ENCODE data around the gene BNIP3.

DNA sequence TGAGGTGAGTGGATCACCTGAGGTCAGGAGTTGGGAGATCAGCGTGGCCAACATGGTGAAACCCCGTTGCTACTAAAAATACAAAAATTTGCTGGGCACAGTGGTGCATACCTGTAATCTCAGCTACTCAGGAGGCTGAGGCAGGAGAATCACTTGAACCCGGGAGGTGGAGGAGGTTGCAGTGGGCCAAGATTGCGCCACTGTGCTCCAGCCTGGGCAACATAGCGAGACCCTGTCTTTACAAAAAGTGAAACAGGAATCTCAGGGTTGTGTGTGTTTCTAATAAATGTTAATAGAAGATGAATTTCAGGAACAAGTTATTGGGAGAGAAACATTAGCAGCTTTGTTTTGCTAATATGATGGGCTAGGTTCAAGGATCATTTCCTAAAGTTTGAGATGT, 61.0 kb downstream of the BNIP3 start:
- TF ChIP-seq ZNF169 (tag by site-specific recombination; IDR thresholded peaks at IDR 0.05), result no peak
- TF ChIP-seq, protein P1, sequence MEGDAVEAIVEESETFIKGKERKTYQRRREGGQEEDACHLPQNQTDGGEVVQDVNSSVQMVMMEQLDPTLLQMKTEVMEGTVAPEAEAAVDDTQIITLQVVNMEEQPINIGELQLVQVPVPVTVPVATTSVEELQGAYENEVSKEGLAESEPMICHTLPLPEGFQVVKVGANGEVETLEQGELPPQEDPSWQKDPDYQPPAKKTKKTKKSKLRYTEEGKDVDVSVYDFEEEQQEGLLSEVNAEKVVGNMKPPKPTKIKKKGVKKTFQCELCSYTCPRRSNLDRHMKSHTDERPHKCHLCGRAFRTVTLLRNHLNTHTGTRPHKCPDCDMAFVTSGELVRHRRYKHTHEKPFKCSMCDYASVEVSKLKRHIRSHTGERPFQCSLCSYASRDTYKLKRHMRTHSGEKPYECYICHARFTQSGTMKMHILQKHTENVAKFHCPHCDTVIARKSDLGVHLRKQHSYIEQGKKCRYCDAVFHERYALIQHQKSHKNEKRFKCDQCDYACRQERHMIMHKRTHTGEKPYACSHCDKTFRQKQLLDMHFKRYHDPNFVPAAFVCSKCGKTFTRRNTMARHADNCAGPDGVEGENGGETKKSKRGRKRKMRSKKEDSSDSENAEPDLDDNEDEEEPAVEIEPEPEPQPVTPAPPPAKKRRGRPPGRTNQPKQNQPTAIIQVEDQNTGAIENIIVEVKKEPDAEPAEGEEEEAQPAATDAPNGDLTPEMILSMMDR (tag by site-specific recombination; IDR thresholded peaks at IDR 0.05), result no peak
- TF ChIP-seq, protein P2, sequence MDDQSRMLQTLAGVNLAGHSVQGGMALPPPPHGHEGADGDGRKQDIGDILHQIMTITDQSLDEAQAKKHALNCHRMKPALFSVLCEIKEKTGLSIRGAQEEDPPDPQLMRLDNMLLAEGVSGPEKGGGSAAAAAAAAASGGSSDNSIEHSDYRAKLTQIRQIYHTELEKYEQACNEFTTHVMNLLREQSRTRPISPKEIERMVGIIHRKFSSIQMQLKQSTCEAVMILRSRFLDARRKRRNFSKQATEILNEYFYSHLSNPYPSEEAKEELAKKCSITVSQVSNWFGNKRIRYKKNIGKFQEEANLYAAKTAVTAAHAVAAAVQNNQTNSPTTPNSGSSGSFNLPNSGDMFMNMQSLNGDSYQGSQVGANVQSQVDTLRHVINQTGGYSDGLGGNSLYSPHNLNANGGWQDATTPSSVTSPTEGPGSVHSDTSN (CRISPR knock-in tag; IDR thresholded peaks at IDR 0.05), result no peak
- TF ChIP-seq ZNF473 (tag by site-specific recombination; IDR thresholded peaks at IDR 0.05), result no peak
- TF ChIP-seq ZNF426 (tag by site-specific recombination; IDR thresholded peaks at IDR 0.05), result no peak
- no peak for TF ChIP-seq MZF1 (tag by site-specific recombination; IDR thresholded peaks at IDR 0.05; ENCODE audit: borderline replicate concordance)
- TF ChIP-seq TCF7L2 (IDR thresholded peaks at IDR 0.05; ENCODE audit: borderline replicate concordance, low read depth, low read length), result no peak
- TF ChIP-seq, protein P3, sequence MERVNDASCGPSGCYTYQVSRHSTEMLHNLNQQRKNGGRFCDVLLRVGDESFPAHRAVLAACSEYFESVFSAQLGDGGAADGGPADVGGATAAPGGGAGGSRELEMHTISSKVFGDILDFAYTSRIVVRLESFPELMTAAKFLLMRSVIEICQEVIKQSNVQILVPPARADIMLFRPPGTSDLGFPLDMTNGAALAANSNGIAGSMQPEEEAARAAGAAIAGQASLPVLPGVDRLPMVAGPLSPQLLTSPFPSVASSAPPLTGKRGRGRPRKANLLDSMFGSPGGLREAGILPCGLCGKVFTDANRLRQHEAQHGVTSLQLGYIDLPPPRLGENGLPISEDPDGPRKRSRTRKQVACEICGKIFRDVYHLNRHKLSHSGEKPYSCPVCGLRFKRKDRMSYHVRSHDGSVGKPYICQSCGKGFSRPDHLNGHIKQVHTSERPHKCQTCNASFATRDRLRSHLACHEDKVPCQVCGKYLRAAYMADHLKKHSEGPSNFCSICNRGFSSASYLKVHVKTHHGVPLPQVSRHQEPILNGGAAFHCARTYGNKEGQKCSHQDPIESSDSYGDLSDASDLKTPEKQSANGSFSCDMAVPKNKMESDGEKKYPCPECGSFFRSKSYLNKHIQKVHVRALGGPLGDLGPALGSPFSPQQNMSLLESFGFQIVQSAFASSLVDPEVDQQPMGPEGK (tag by site-specific recombination; IDR thresholded peaks at IDR 0.05), result no peak
- TF ChIP-seq SETDB1 (IDR thresholded peaks at IDR 0.05; ENCODE audit: insufficient read length, low read length), result no peak
- no peak for TF ChIP-seq ZBTB8A (tag by site-specific recombination; IDR thresholded peaks at IDR 0.05)
- TF ChIP-seq ZNF138 (tag by site-specific recombination; IDR thresholded peaks at IDR 0.05; ENCODE audit: borderline replicate concordance), result no peak
- TF ChIP-seq ZNF146 (tag by site-specific recombination; IDR thresholded peaks at IDR 0.05), result no peak

Measured in HEK293 (cell line).